IMR-90 (cell line): ENCODE measurements around the gene SPOUT1. TPM values are rescaled to one million over a fixed set of nuclear protein-coding genes. Genes with fewer than 3 reads are reported as not detected.

Experiments used
- ATAC-seq: fragments of 200-7000 bp; cut with Tn5 transposase; 2 replicates; pipeline ENCODE4 v1.9.1; 2020; ENCODE audit warnings: low read depth, mild to moderate bottlenecking, moderate library complexity
- BruUV-seq: library from RNA; stranded (reverse); fragments of 400-500 nt; replicated peaks from 2 replicates; lab custom pipeline; 2021; lab: Mats Ljungman, UMichigan
- CTCF ChIA-PET: fragments of 300-600 bp; formaldehyde crosslinking; extraction: SDS; loops from one replicate; lab custom pipeline; 2021; ENCODE audit warnings: antibody characterized with exemption; lab: Yijun Ruan, JAX
- POLR2A ChIA-PET: fragments of 300-600 bp; sonication (Branson Sonifier 250); formaldehyde crosslinking; loops from one replicate; lab custom pipeline; 2022; ENCODE audit warnings: antibody characterized with exemption; ENCODE audit not compliant: unreplicated experiment; lab: Charles Lee
- DNase-seq: peaks from one replicate; pipeline ENCODE4 v3.0.0; 2013
- H2AFZ ChIP-seq: replicated peaks from 2 replicates; pipeline ENCODE3; 2013; ENCODE audit warnings: low read length, mild to moderate bottlenecking; ENCODE audit not compliant: poor library complexity
- H2AK5ac ChIP-seq: 2 replicates; pipeline ENCODE4 v1.6.1; 2013; ENCODE audit warnings: low read depth, low read length, inconsistent platforms
- H2AK9ac ChIP-seq: replicated peaks from 2 replicates; pipeline ENCODE3; 2013; ENCODE audit warnings: mild to moderate bottlenecking, low read depth, low read length, moderate library complexity; ENCODE audit not compliant: poor library complexity
- H2BK120ac ChIP-seq: 2 replicates; pipeline ENCODE4 v1.6.1; 2013; ENCODE audit warnings: low read depth, low read length, inconsistent platforms
- H2BK15ac ChIP-seq: 3 replicates; pipeline ENCODE4 v1.6.1; 2013; ENCODE audit warnings: low read depth, low read length, inconsistent platforms
- H2BK20ac ChIP-seq: 2 replicates; pipeline ENCODE4 v1.6.1; 2013; ENCODE audit warnings: low read depth, mild to moderate bottlenecking, inconsistent platforms, low read length, moderate library complexity
- H2BK5ac ChIP-seq: 2 replicates; pipeline ENCODE4 v1.6.1; 2013; ENCODE audit warnings: mild to moderate bottlenecking, low read depth, low read length, inconsistent platforms; ENCODE audit not compliant: poor library complexity, severe bottlenecking
- H3K14ac ChIP-seq: replicated peaks from 2 replicates; pipeline ENCODE4 v1.6.1; 2013; ENCODE audit warnings: low read depth, low read length, inconsistent platforms
- H3K18ac ChIP-seq: 2 replicates; pipeline ENCODE4 v1.6.1; 2013; ENCODE audit warnings: low read depth, low read length, control low read depth
- H3K23ac ChIP-seq: 2 replicates; pipeline ENCODE4 v1.6.1; 2013; ENCODE audit warnings: low read depth, low read length, inconsistent platforms
- H3K27ac ChIP-seq: 2 replicates; pipeline ENCODE4 v1.5.1; 2013; ENCODE audit warnings: mild to moderate bottlenecking, control low read depth, low read length; ENCODE audit not compliant: insufficient read depth
- H3K27me3 ChIP-seq: 2 replicates; pipeline ENCODE4 v1.6.1; 2013; ENCODE audit warnings: low read length; ENCODE audit not compliant: control insufficient read depth, insufficient read depth
- H3K36me3 ChIP-seq: 2 replicates; pipeline ENCODE4 v1.6.1; 2013; ENCODE audit warnings: low read length, mixed read lengths; ENCODE audit not compliant: control insufficient read depth, insufficient read depth
- H3K4ac ChIP-seq: 2 replicates; pipeline ENCODE4 v1.6.1; 2013; ENCODE audit warnings: low read depth, low read length, inconsistent platforms
- H3K4me1 ChIP-seq: 2 replicates; pipeline ENCODE4 v1.6.1; 2013; ENCODE audit warnings: low read length, mixed read lengths; ENCODE audit not compliant: control insufficient read depth, insufficient read depth
- H3K4me2 ChIP-seq: 2 replicates; pipeline ENCODE4 v1.6.1; 2013; ENCODE audit warnings: low read depth, mild to moderate bottlenecking, control low read depth, low read length, moderate library complexity
- H3K4me3 ChIP-seq: 2 replicates; pipeline ENCODE4 v1.5.1; 2013; ENCODE audit warnings: low read depth, mild to moderate bottlenecking, control low read depth, low read length, moderate library complexity; ENCODE audit not compliant: insufficient read depth
- H3K56ac ChIP-seq: 2 replicates; pipeline ENCODE4 v1.6.1; 2013; ENCODE audit warnings: low read length, inconsistent platforms; ENCODE audit not compliant: insufficient read depth; ENCODE audit errors: extremely low read depth
- H3K79me1 ChIP-seq, 2 experiments: 2 replicates each; pipeline ENCODE4 v1.6.1; 2013; ENCODE audit warnings: low read length in 2 of 2, inconsistent platforms in 1 of 2, low read depth in 1 of 2
- H3K9ac ChIP-seq: 2 replicates; pipeline ENCODE4 v1.6.1; 2013; ENCODE audit warnings: low read depth, low read length, control low read depth
- H3K9me1 ChIP-seq: 2 replicates; pipeline ENCODE4 v1.6.1; 2013; ENCODE audit warnings: low read length, inconsistent platforms; ENCODE audit not compliant: insufficient read depth
- H3K9me3 ChIP-seq: 2 replicates; pipeline ENCODE4 v1.6.1; 2013; ENCODE audit warnings: low read length; ENCODE audit not compliant: control insufficient read depth, insufficient read depth
- H4K20me1 ChIP-seq: 2 replicates; pipeline ENCODE4 v1.6.1; 2013; ENCODE audit warnings: low read length, inconsistent platforms; ENCODE audit not compliant: insufficient read depth
- H4K5ac ChIP-seq: 2 replicates; pipeline ENCODE4 v1.6.1; 2013; ENCODE audit warnings: mild to moderate bottlenecking, low read depth, low read length, control low read depth
- H4K8ac ChIP-seq, 2 experiments: 2 replicates each; pipeline ENCODE4 v1.6.1; 2013; ENCODE audit warnings: low read depth in 2 of 2, low read length in 2 of 2, control low read depth in 1 of 2, inconsistent platforms in 1 of 2
- H4K91ac ChIP-seq: 2 replicates; pipeline ENCODE4 v1.6.1; 2013; ENCODE audit warnings: low read depth, low read length, inconsistent platforms; ENCODE audit not compliant: insufficient read depth
- FOS ChIP-seq: fragments of 150-350 bp; IDR thresholded peaks from 2 replicates; pipeline ENCODE4 v1.6.1; 2016; ENCODE audit warnings: low read depth, low read length
- MAFK ChIP-seq: IDR thresholded peaks from 2 replicates; pipeline ENCODE4 v1.6.1; 2012; ENCODE audit warnings: low read depth, low read length, improper control_type of control experiment
- MAZ ChIP-seq: IDR thresholded peaks from 2 replicates; pipeline ENCODE4 v1.6.1; 2012; ENCODE audit warnings: low read depth, mild to moderate bottlenecking, low read length, improper control_type of control experiment, moderate library complexity, borderline replicate concordance
- MXI1 ChIP-seq: IDR thresholded peaks from 2 replicates; pipeline ENCODE4 v1.6.1; 2012; ENCODE audit warnings: low read depth, mild to moderate bottlenecking, low read length, moderate library complexity, borderline replicate concordance
- POLR2A ChIP-seq: IDR thresholded peaks from 2 replicates; pipeline ENCODE4 v1.6.1; 2012; ENCODE audit warnings: mild to moderate bottlenecking, low read depth, low read length
- WGBS, 2 experiments: methylation state at CpG; one replicate each; pipeline versions ENCODE4 v1.1.5 to v1.1.7; 2013; ENCODE audit warnings: missing lambda C conversion rate in 2 of 2; ENCODE audit not compliant: insufficient read length in 1 of 2; ENCODE audit errors: extremely low coverage in 2 of 2; 5-methylcytosine and 5-hydroxymethylcytosine counted together
- dilution Hi-C: fragments of 300-500 bp; cut with HindIII; formaldehyde crosslinking; loops from one replicate; pipeline ENCODE4 v1.14.3; 2018; ENCODE audit warnings: low sequenced_read_pairs; ENCODE audit not compliant: unreplicated experiment
- in situ Hi-C: fragments of 300-500 bp; cut with MboI; formaldehyde crosslinking; loops from 3 replicates; pipeline ENCODE4 v1.14.3; 2019; ENCODE audit warnings: low sequenced_read_pairs, inconsistent platforms, mixed read lengths
- intact Hi-C: fragments of 100-400 bp; cut with micrococcal nuclease; formaldehyde crosslinking; loops from 2 replicates; pipeline ENCODE4 v1.10.0; 2022
- polyA plus RNA-seq, 3 experiments: library from polyadenylated mRNA; depleted of rRNA; stranded (reverse); fragments of >200 nt; gene quantifications; 2 replicates each; pipeline ENCODE4 v1.2.3, GENCODE V29; 2012; ENCODE audit warnings: low replicate concordance in 1 of 3
- total RNA-seq: library from RNA; depleted of rRNA; stranded (reverse); fragments of >200 nt; gene quantifications from 2 replicates; pipeline ENCODE4 v1.2.3, GENCODE V29; 2012
- TF ChIP-seq, protein P1 (sequence below): fragments of 150-350 bp; IDR thresholded peaks from 2 replicates; pipeline ENCODE4 v1.6.1; 2016; ENCODE audit warnings: low read depth, mild to moderate bottlenecking, low read length, moderate library complexity, borderline replicate concordance

Gene SPOUT1
- total and polyA plus RNA-seq, 2 of the 4 experiments (the other 2 are of a cell fraction) = 17.9 to 27.8 TPM

DNA sequence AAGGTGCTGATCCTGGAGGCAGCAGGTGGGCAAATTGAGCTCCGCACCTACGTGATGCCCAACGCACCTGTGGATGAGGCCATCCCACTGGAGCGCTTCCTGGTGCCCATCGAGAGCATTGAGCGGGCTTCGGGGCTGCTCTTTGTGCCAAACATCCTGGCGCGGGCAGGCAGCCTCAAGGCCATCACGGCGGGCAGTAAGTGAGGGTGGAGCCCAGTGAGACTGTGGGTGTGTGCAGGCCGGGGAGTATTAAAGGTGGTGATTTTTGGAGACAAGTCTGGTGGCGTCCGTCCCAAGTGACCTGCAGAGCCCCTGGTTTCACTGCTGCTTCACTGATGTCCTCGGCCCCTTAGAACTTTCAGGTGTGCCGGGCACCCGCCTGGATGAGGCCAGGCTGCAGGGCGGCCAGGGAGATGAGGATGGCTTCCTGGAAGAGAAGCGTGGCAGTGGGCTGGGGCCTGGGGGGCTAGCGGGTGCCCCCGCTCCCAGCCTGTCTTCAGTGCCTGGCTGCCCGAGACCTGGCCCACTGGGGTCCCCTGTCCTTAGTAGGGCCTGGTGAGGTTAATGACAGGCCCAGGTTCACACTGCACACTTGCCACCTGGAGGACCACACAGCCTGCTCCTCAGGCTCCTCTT, 7.1 kb downstream of the SPOUT1 start:
- intact Hi-C loops (no loop called here), dilution Hi-C loops (no loop called here), in situ Hi-C loops (no loop called here)
- 100% methylated on average over 3 of the region's 22 CpGs; no CpG with 5 or more reads in 1 of the 2 experiments for WGBS, 2 experiments
- peaks cover 47% of the 10 kb centered on the region for H3K36me3 ChIP-seq
- peaks cover 14% of the 10 kb centered on the region for H4K20me1 ChIP-seq
- H3K18ac ChIP-seq = no peak overlapping the region
- peaks cover 4% of the 10 kb centered on the region; the same call in 1 of the 2 replicates for H3K4me1 ChIP-seq
- no peak overlapping the region for H2BK120ac ChIP-seq
- H3K14ac ChIP-seq = no peak overlapping the region
- no peak overlapping the region for H4K5ac ChIP-seq
- H3K4me3 ChIP-seq = no peak overlapping the region
- H3K79me1 ChIP-seq = peaks cover 10 to 24% of the 10 kb centered on the region in 2 experiments; a peak in 3 of 4 replicates
- H2BK5ac ChIP-seq = no peak overlapping the region
- no peak overlapping the region for H4K91ac ChIP-seq
- H3K4me2 ChIP-seq = no peak overlapping the region
- H2AK5ac ChIP-seq = no peak overlapping the region
- H4K8ac ChIP-seq = no peak overlapping the region
- no peaks in the 10 kb centered on the region for H3K27me3 ChIP-seq
- no peak for ATAC-seq
- H3K4ac ChIP-seq = no peak overlapping the region
- H3K23ac ChIP-seq = no peak overlapping the region
- BruUV-seq = no TSS peak
- no peaks in the 10 kb centered on the region for H3K9me3 ChIP-seq
- POLR2A ChIA-PET = no interaction called here
- no peak overlapping the region for H3K9ac ChIP-seq
- H2BK15ac ChIP-seq = no peak overlapping the region
- H2BK20ac ChIP-seq = no peak overlapping the region
- no peak overlapping the region for H3K27ac ChIP-seq
- H2AK9ac ChIP-seq = no peak overlapping the region
- no peak for DNase-seq
- H3K9me1 ChIP-seq = peaks cover 9% of the 10 kb centered on the region; the same call in 1 of the 2 replicates
- TF ChIP-seq MAZ = no peak
- no peak for TF ChIP-seq POLR2A
- no peak for TF ChIP-seq MAFK
- no peak for TF ChIP-seq MXI1
- no peak for TF ChIP-seq FOS
- TF ChIP-seq, protein P1, sequence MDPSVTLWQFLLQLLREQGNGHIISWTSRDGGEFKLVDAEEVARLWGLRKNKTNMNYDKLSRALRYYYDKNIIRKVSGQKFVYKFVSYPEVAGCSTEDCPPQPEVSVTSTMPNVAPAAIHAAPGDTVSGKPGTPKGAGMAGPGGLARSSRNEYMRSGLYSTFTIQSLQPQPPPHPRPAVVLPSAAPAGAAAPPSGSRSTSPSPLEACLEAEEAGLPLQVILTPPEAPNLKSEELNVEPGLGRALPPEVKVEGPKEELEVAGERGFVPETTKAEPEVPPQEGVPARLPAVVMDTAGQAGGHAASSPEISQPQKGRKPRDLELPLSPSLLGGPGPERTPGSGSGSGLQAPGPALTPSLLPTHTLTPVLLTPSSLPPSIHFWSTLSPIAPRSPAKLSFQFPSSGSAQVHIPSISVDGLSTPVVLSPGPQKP = no peak
- no peak overlapping the region for H2AFZ ChIP-seq
- CTCF ChIA-PET = no interaction called here
- H3K56ac ChIP-seq = no peak overlapping the region
